Stimulated activated CD4-positive, alpha-beta T cell treated with anti-CD3 and anti-CD28 coated beads, Interleukin-4, amount 100 ng/mL, for 4 hours (primary cell): ENCODE measurements around the gene SPOPL.
"Not testable (repeated sequence)": the region's sequence is repeated elsewhere in the genome, so short reads cannot be mapped to it uniquely, and the experiment has no call there.

Experiments
- DNase-seq, 2 experiments: peaks; one replicate each; pipeline ENCODE4 v3.0.0-alpha.2; 2020

SPOPL gene

DNA sequence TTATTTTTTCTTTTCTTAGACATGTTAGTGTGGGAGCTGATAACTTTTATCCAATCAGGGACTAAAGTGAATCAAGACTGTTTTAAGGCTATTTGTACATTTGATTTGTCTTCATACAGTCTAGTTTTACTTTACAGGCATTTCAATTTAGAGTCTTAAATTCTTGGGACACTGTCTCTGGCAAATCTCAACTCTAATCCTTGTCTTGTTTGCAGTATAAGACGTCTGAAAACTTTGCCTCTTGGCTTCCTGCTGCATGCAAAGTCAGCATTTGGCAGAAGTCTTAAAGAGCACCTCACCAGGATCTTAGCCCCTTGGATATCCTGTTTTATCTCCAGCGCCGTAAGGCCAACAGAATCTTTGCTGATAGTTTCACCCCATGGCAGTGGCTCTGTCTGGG is 30.3 kb downstream of the SPOPL start:
- DNase-seq = no peak

DNA sequence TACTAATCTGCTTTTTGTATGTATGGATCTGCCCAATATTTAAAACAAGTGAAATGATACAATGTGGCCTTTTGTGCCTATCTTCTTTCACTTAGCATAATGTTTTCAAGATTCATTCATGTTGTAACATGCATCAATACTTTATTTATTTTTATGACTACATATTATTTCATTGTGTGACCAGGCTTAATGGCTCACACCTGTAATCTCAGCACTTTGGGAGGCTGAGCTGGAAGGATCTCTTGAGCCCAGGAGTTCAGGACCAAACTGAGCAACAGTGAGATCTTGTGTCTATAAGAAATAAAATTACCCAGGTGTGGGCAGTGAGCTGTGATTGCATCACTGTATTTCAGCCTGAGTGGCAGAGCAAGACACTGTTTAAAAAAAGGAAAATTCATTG is 33.2 kb downstream of the SPOPL start:
- DNase-seq = no peak

- no peak for DNase-seq
Observed at GRCh38 chr2:138536302-138536701, 34.7 kb downstream of the SPOPL start.

DNA sequence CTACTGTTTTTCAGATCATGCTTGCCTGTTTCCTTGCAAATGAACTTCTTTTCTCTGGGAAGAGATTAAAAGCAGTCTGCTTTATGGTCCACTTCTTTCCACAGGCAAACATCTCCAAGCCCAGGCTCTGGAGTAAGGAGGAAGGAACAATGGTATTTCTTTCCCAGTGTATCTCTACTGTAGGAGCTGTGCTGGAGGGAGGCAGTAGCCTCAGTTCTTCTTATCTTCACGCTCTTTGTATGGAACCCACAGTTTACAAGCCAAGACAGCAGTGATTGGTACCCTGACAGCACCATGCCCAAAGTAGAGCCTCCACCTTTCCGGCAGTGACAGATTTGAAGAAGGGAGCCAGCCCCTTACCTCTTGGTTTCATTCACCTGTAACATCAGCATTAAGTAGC is 35.2 kb downstream of the SPOPL start:
- no peak for DNase-seq

GRCh38 chr2:138537170-138537915 is 35.8 kb downstream of the SPOPL start:
- DNase-seq = no peak

- DNase-seq = not testable (repeated sequence)
Observed at GRCh38 chr2:138544206-138544605, 42.6 kb downstream of the SPOPL start.

DNA sequence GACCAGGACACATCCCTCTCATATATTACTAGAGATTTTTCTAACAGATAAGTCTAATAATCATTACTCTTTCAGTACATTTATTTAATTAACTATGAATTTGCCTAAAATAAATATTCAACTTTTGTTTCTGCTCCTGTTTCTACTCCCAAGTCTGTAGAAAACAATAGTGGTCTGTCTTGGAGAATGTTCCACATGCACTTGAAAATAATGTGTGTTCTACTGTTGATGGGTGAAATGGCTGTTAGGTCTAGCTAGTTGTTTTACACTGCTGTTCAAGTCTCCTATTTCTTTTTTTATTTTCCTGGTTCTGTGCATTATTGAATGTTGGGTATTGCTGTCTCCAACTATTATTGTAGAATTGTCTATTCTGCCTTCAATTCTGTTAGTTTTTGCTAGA is 47.2 kb downstream of the SPOPL start:
- DNase-seq = no peak

GRCh38 chr2:138550172-138550571 is 48.6 kb downstream of the SPOPL start:
- DNase-seq = no peak

GRCh38 chr2:138550670-138551287 is 49.2 kb downstream of the SPOPL start:
- DNase-seq = no peak

GRCh38 chr2:138554123-138554522 is 52.6 kb downstream of the SPOPL start:
- no peak for DNase-seq

GRCh38 chr2:138559641-138560040 is 58.1 kb downstream of the SPOPL start:
- no peak for DNase-seq

DNA sequence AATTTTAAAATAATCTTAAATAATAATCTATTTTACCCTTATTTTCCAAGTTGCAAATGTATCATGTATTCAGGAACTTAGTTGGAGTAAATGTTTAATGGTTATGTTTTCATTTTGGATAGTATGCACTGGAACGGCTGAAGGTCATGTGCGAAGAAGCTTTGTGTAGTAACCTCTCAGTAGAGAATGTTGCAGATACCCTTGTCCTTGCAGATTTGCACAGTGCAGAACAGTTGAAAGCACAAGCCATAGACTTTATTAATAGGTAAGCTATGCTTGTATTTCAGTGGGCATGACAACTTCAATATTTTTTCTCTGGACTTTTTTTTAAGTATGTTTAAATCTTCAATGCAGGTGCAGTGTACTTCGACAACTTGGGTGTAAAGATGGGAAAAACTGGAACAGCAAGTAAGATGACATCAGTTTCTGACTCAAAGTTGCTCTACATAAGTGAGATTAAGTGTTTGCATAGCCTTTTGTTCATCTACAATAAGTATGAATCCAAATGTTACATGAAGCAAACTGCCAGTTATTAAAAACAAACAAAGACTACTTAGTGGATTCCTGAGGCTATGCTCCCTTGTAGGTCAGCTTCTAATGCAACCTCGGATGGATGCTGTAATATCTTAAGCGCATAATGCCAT is 63.1 kb downstream of the SPOPL start:
- no peak for DNase-seq

- DNase-seq = no peak
Observed at GRCh38 chr2:138565230-138565598, 63.6 kb downstream of the SPOPL start.

DNA sequence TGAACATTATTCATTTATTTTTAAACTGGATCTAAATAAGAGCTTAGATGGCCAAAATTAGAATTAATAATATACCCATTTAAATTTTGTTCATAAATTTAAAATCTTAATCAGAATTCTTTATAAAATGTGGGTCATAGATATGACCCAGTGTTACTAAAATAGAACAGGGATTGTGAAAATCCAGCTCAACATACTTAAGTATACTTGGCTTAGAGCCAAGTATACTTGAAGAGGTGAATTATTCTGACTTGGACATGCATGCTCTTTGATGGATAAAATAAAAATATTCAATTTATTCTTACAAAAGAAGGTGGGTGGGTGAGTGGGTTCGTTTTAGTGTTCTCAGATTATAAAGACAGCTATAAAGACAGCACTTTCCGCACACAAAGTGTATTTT is 70.7 kb downstream of the SPOPL start:
- no peak for DNase-seq

- no peak for DNase-seq
Observed at GRCh38 chr2:138577066-138577465, 75.5 kb downstream of the SPOPL start.

- no peak for DNase-seq
Observed at GRCh38 chr2:138579556-138579955, 78.0 kb downstream of the SPOPL start.

DNA sequence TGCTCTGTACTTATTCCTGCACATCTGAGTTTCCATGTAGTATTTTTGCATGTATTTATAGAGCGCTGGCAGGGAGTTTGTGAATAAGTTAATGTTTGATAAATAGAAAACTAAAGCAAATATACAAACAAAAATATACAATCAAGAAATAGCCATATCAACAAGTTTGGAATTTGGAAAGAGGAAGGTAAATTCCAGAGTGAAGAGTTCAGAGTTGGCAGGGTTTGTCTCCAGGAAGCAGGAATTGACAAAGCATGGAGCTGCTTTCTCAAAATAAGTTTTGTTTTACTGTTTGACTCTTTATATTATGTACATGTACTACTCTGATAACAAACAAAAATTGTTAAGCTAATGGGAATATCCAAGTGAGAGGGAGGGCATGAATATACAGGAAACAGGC is 80.3 kb downstream of the SPOPL start:
- no peak for DNase-seq

GRCh38 chr2:138589663-138590062 is 88.1 kb downstream of the SPOPL start:
- DNase-seq = no peak

GRCh38 chr2:138596403-138596802 is 94.8 kb downstream of the SPOPL start:
- DNase-seq = no peak

DNA sequence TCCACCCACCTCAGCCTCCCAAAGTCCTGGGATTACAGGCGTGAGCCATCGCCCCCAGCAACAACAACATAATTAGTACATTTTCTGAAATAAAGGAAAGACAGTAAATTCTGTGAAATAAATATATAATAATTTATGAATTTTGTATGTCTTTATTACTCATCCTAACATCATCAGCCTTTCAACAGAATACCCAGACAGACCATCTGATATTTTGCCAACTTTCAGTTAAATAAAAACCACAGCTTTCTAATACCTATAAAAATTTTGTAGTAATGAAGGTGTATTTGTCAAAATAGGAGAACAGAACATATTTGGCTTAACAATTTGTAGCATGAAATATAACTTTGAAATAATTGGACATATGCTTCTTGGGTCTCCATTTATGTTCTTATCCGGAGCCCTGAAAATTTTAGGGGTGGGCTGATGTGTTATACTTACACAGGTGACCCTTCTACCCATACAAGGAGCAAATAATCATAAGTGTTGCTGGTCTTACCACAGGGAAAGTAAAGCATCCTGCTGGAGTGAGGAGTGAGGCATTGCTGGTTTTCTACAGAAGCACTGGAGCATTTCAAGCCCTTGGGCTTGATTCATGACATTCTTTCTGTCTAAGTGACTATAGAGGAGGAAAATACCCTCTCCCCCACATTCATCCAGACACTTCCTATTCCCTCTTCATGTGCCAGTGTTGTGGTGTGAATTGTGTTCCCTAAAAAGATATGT is 99.3 kb downstream of the SPOPL start:
- no peak for DNase-seq

DNA sequence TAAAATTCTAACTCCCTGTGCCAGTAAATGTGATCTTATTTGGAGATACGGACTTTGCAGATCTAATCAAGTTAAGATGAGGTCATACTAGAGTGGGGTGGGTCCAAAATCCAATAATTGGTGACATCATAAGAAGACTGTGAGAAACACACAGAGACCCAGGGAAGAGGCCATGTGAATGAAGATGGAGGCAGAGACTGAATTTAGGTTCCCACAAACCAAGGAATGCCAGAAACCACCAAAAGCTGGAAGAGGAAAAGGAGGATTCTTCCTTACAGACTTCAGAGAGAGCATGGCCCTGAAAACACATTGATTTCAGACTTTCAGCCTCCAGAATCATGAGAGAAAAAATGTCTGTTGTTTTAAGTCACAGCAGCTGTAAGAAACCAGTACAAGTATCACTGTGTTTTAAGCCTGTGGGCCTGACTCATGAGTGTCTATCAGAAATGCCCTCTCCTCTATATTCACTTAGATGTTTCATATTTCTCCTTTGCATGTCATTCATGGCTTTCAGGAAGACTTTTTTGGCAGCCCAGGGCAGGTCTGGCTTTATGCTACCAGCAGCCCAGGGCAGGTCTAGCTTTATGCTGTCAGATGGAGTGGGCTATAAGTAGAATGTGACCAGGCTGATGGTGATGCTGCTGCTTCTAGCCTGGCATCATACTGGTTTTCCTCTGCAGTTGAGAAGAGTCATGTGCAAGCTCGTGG is 100.0 kb downstream of the SPOPL start:
- no peak for DNase-seq

GRCh38 chr2:138602166-138602460 is 100.5 kb downstream of the SPOPL start:
- DNase-seq = no peak

GRCh38 chr2:138607746-138608145 is 106.2 kb downstream of the SPOPL start:
- no peak for DNase-seq
